Endothelial cell of umbilical vein (primary cell): ENCODE results near the gene ADGRG2. TPM values are rescaled to one million over a fixed set of nuclear protein-coding genes. Genes with fewer than 3 reads are reported as not detected.

ENCODE experiments used
- BruUV-seq: library from RNA; stranded (reverse); fragments of 400-500 nt; replicated peaks from 2 replicates; lab custom pipeline; 2021; lab: Mats Ljungman, UMichigan
- CTCF ChIA-PET: fragments of 300-600, 350-600 bp; sonication (Branson Sonifier 250); formaldehyde crosslinking; loops from one replicate; lab custom pipeline; 2021; ENCODE audit warnings: antibody characterized with exemption, inconsistent platforms; lab: Charles Lee
- POLR2A ChIA-PET: fragments of 300-600, 350-600 bp; sonication (Branson Sonifier 250); formaldehyde crosslinking; loops from one replicate; lab custom pipeline; 2021; ENCODE audit warnings: antibody characterized with exemption, inconsistent platforms; lab: Charles Lee
- DNase-seq: peaks from one replicate; pipeline ENCODE4 v3.0.0-alpha.2; 2011; ENCODE audit warnings: low read depth, low spot score
- FAIRE-seq: peaks from 2 replicates; lab custom pipeline; 2011; peaks lifted over from hg19 to GRCh38; lab: Jason Lieb, UNC
- H2AFZ ChIP-seq: 2 replicates; pipeline ENCODE4 v1.6.0; 2012; ENCODE audit warnings: low read depth, low read length, control low read depth, inconsistent platforms
- H3K27ac ChIP-seq: 2 replicates; pipeline ENCODE4 v1.5.1; 2011; ENCODE audit warnings: low read depth, mild to moderate bottlenecking, control low read depth, low read length, moderate library complexity; ENCODE audit not compliant: insufficient read depth
- H3K27me3 ChIP-seq, 2 experiments: 2 replicates each; pipeline versions ENCODE4 v1.6.0 to v1.6.1; 2011; ENCODE audit warnings: low read length in 2 of 2, mixed read lengths in 1 of 2; ENCODE audit not compliant: control insufficient read depth in 2 of 2, insufficient read depth in 2 of 2
- H3K36me3 ChIP-seq, 2 experiments: 2 replicates in 1 of 2; 3 replicates in 1 of 2; pipeline ENCODE4 v1.5.1; 2011; ENCODE audit warnings: low read length in 2 of 2, mild to moderate bottlenecking in 1 of 2, moderate library complexity in 1 of 2; ENCODE audit not compliant: control insufficient read depth in 2 of 2, insufficient read depth in 2 of 2; ENCODE audit errors: extremely low read depth in 1 of 2
- H3K4me1 ChIP-seq: 3 replicates; pipeline ENCODE4 v1.5.1; 2011; ENCODE audit warnings: mild to moderate bottlenecking, low read length; ENCODE audit not compliant: control insufficient read depth, insufficient read depth; ENCODE audit errors: extremely low read depth
- H3K4me2 ChIP-seq: 2 replicates; pipeline ENCODE4 v1.6.1; 2011; ENCODE audit warnings: low read length, control low read depth, mixed read lengths; ENCODE audit not compliant: insufficient read depth
- H3K4me3 ChIP-seq, 3 experiments: fragments of 200-600 bp in 1 of 3; sonication (generic), shearing (Covaris generic) in 1 of 3; replicated peaks in 1 of 3; 2 replicates each; pipeline ENCODE4 v1.5.1; 2011 to 2016; ENCODE audit warnings: control low read depth in 3 of 3, low read length in 3 of 3, mild to moderate bottlenecking in 2 of 3, inconsistent platforms in 1 of 3, low read depth in 1 of 3, moderate library complexity in 1 of 3; ENCODE audit not compliant: insufficient read depth in 1 of 3
- H3K79me2 ChIP-seq: 2 replicates; pipeline ENCODE4 v1.6.0; 2012; ENCODE audit warnings: low read length, inconsistent platforms; ENCODE audit not compliant: control insufficient read depth, insufficient read depth
- H3K9ac ChIP-seq: replicated peaks from 2 replicates; pipeline ENCODE3; 2011; ENCODE audit warnings: low read length, control low read depth; ENCODE audit not compliant: insufficient read depth; ENCODE audit errors: extremely low read depth
- H3K9me1 ChIP-seq: replicated peaks from 3 replicates; pipeline ENCODE4 v1.6.0; 2011; ENCODE audit warnings: mild to moderate bottlenecking, low read length; ENCODE audit not compliant: control insufficient read depth, insufficient read depth; ENCODE audit errors: extremely low read depth
- H3K9me3 ChIP-seq: replicated peaks from 2 replicates; pipeline ENCODE4 v1.5.1; 2012; ENCODE audit warnings: low read length, inconsistent platforms; ENCODE audit not compliant: control insufficient read depth, insufficient read depth
- H4K20me1 ChIP-seq: replicated peaks from 2 replicates; pipeline ENCODE3; 2011; ENCODE audit warnings: mild to moderate bottlenecking, low read length; ENCODE audit not compliant: control insufficient read depth, insufficient read depth; ENCODE audit errors: extremely low read depth
- EZH2 ChIP-seq: IDR thresholded peaks from 2 replicates; pipeline ENCODE4 v1.6.1; 2012; ENCODE audit warnings: borderline replicate concordance, low read depth, mild to moderate bottlenecking, moderate library complexity, low read length, inconsistent platforms; ENCODE audit not compliant: severe bottlenecking
- FOS ChIP-seq: IDR thresholded peaks from 2 replicates; pipeline ENCODE4 v1.6.1; 2011; ENCODE audit warnings: mild to moderate bottlenecking, low read length, moderate library complexity, borderline replicate concordance; ENCODE audit not compliant: insufficient read depth
- GATA2 ChIP-seq: IDR thresholded peaks from 2 replicates; pipeline ENCODE4 v1.7.0; 2011; ENCODE audit warnings: low read depth, mild to moderate bottlenecking, moderate library complexity, mixed read lengths, low read length; ENCODE audit not compliant: insufficient read length, insufficient read depth
- JUN ChIP-seq: IDR thresholded peaks from 2 replicates; pipeline ENCODE4 v1.6.1; 2011; ENCODE audit warnings: borderline replicate concordance, low read depth; ENCODE audit not compliant: insufficient read length, insufficient read depth
- MAX ChIP-seq: IDR thresholded peaks from 2 replicates; pipeline ENCODE4 v1.6.1; 2011; ENCODE audit not compliant: insufficient read depth, insufficient read length
- MYC ChIP-seq: IDR thresholded peaks from one replicate; pipeline ENCODE4 v1.6.1; 2011; ENCODE audit warnings: mild to moderate bottlenecking, low read depth, low read length
- POLR2A ChIP-seq: IDR thresholded peaks from 2 replicates; pipeline ENCODE4 v1.6.1; 2012; ENCODE audit warnings: low read depth, mild to moderate bottlenecking, control low read depth, low read length
- POLR2AphosphoS5 ChIP-seq: IDR thresholded peaks from 2 replicates; pipeline ENCODE4 v1.6.1; 2012; ENCODE audit warnings: low read depth, mild to moderate bottlenecking, control low read depth, low read length, moderate library complexity; ENCODE audit not compliant: insufficient read depth
- dilution Hi-C: fragments of 300-500 bp; cut with MboI; formaldehyde crosslinking; loops from one replicate; pipeline ENCODE4 v1.15.0; 2019; ENCODE audit warnings: low sequenced_read_pairs; ENCODE audit not compliant: extremely low pct_ligation_motif_present
- intact Hi-C: fragments of 100-400 bp; cut with micrococcal nuclease; formaldehyde crosslinking; loops from one replicate; pipeline ENCODE4 v1.10.0; 2022
- polyA plus RNA-seq, 4 experiments: library from polyadenylated mRNA; depleted of rRNA in 3 of 4; stranded (reverse) in 3 of 4; unstranded in 1 of 4; fragments of >200 nt; gene quantifications; 2 replicates each; pipeline versions ENCODE4 v1.2.1 to v1.2.3, GENCODE V29; 2011 to 2012; ENCODE audit warnings: missing spikeins in 1 of 4
- total RNA-seq: library from RNA; stranded (reverse); gene quantifications from 2 replicates; pipeline ENCODE4 v1.2.3, GENCODE V29; 2021
- TF ChIP-seq, protein P1 (sequence below), 2 donors: IDR thresholded peaks; 1 replicate in 1 of 2; 2 replicates in 1 of 2; pipeline ENCODE4 v1.5.1; 2011; ENCODE audit warnings: low read length in 2 of 2, mild to moderate bottlenecking in 2 of 2, moderate library complexity in 2 of 2, control low read depth in 1 of 2, inconsistent platforms in 1 of 2, low read depth in 1 of 2; ENCODE audit not compliant: insufficient read depth in 1 of 2; ENCODE audit errors: extremely low read depth in 1 of 2

Gene ADGRG2
- total and polyA plus RNA-seq, 2 donors (not counting 3 experiments of a cell fraction or from before 2014, with no cell fraction given) = not detected

- POLR2A ChIA-PET = no interaction called here
- dilution Hi-C loops (no loop called here), intact Hi-C loops (no loop called here)
- no peak overlapping the region for H3K4me2 ChIP-seq
- no TSS peak for BruUV-seq
- H3K4me3 ChIP-seq = no peak overlapping the region
- H3K9me1 ChIP-seq = no peaks in the 10 kb centered on the region
- FAIRE-seq (no peak), DNase-seq (no peak)
- no peaks in the 10 kb centered on the region for H4K20me1 ChIP-seq
- no peaks in the 10 kb centered on the region for H3K4me1 ChIP-seq
- no peak overlapping the region for H3K27ac ChIP-seq
- CTCF ChIA-PET = no interaction called here
- no peak overlapping the region for H3K9ac ChIP-seq
- H3K36me3 ChIP-seq = no peaks in the 10 kb centered on the region
- TF ChIP-seq JUN (no peak), FOS (no peak), EZH2 (no peak), MAX (no peak), POLR2AphosphoS5 (no peak), POLR2A (no peak), MYC (no peak), GATA2 (no peak)
- TF ChIP-seq, protein P1, sequence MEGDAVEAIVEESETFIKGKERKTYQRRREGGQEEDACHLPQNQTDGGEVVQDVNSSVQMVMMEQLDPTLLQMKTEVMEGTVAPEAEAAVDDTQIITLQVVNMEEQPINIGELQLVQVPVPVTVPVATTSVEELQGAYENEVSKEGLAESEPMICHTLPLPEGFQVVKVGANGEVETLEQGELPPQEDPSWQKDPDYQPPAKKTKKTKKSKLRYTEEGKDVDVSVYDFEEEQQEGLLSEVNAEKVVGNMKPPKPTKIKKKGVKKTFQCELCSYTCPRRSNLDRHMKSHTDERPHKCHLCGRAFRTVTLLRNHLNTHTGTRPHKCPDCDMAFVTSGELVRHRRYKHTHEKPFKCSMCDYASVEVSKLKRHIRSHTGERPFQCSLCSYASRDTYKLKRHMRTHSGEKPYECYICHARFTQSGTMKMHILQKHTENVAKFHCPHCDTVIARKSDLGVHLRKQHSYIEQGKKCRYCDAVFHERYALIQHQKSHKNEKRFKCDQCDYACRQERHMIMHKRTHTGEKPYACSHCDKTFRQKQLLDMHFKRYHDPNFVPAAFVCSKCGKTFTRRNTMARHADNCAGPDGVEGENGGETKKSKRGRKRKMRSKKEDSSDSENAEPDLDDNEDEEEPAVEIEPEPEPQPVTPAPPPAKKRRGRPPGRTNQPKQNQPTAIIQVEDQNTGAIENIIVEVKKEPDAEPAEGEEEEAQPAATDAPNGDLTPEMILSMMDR (IDR thresholded peaks at IDR 0.05; ENCODE audit: extremely low read depth in 1 of 2, insufficient read depth in 1 of 2, low read depth in 1 of 2, low read length in 2 of 2) = no peak
- H3K9me3 ChIP-seq = no peaks in the 10 kb centered on the region
- H2AFZ ChIP-seq = no peak overlapping the region
- H3K27me3 ChIP-seq = no peaks in the 10 kb centered on the region
- no peaks in the 10 kb centered on the region for H3K79me2 ChIP-seq
Measured at GRCh38 chrX:19133231-19133630, 11.0 kb upstream of the ADGRG2 start.
